ENCODE measurements around the gene MYO19.

GRCh38 chr17:36460265-36460937, 74.3 kb downstream of the MYO19 start:
- TF ChIP-seq CTCF (IDR thresholded peaks at IDR 0.05) (no peak), EP300 (IDR thresholded peaks at IDR 0.05) (no peak), POLR2AphosphoS5 (IDR thresholded peaks at IDR 0.05) (no peak)

Data from suprapubic skin (tissue), 4 donors.